DOHH2 (cell line): ENCODE results near the gene ATP1A3.
A peak's percentile ranks its signal among the peaks of the same experiment; 100 is the strongest.

Source experiments
- H3F3A ChIP-seq: fragments of 200-600 bp; sonication (generic), shearing (Covaris generic); 2 replicates; pipeline ENCODE4 v1.6.0; 2016; ENCODE audit warnings: antibody characterized with exemption, mild to moderate bottlenecking; ENCODE audit not compliant: control insufficient read depth, insufficient read depth
- H3K27ac ChIP-seq: fragments of 200-600 bp; sonication (generic); 2 replicates; pipeline ENCODE4 v1.5.1; 2014; ENCODE audit warnings: low read depth, mild to moderate bottlenecking, low read length, moderate library complexity
- H3K27me3 ChIP-seq: fragments of 200-600 bp; sonication (generic); 2 replicates; pipeline ENCODE4 v1.6.1; 2014; ENCODE audit warnings: mild to moderate bottlenecking, low read length, mixed read lengths; ENCODE audit not compliant: control insufficient read depth
- H3K36me3 ChIP-seq: fragments of 200-600 bp; sonication (generic); 2 replicates; pipeline ENCODE4 v1.6.1; 2014; ENCODE audit warnings: mild to moderate bottlenecking, low read length, moderate library complexity, mixed read lengths; ENCODE audit not compliant: control insufficient read depth
- H3K4me1 ChIP-seq: fragments of 200-600 bp; sonication (generic); 2 replicates; pipeline ENCODE4 v1.6.1; 2014; ENCODE audit warnings: mild to moderate bottlenecking, low read length, mixed read lengths; ENCODE audit not compliant: control insufficient read depth
- H3K4me2 ChIP-seq: fragments of 200-600 bp; sonication (generic); 2 replicates; pipeline ENCODE4 v1.6.0; 2014; ENCODE audit warnings: mild to moderate bottlenecking, low read length, moderate library complexity
- H3K4me3 ChIP-seq: fragments of 200-600 bp; sonication (generic); 2 replicates; pipeline ENCODE4 v1.5.1; 2014; ENCODE audit warnings: mild to moderate bottlenecking, low read length, mixed read lengths
- H3K79me2 ChIP-seq: fragments of 200-600 bp; sonication (generic); 2 replicates; pipeline ENCODE4 v1.6.1; 2014; ENCODE audit warnings: mild to moderate bottlenecking, low read length, mixed read lengths; ENCODE audit not compliant: control insufficient read depth
- H3K9me2 ChIP-seq: fragments of 200-600 bp; sonication (generic); replicated peaks from 2 replicates; pipeline ENCODE4 v1.6.1; 2014; ENCODE audit warnings: mild to moderate bottlenecking, low read length, mixed read lengths; ENCODE audit not compliant: control insufficient read depth
- H3K9me3 ChIP-seq: fragments of 200-600 bp; sonication (generic); 2 replicates; pipeline ENCODE4 v1.6.1; 2014; ENCODE audit warnings: antibody characterized with exemption, low read length, mixed read lengths; ENCODE audit not compliant: control insufficient read depth, insufficient read depth
- H4K20me1 ChIP-seq: fragments of 200-600 bp; sonication (generic); 2 replicates; pipeline ENCODE4 v1.6.0; 2014; ENCODE audit warnings: low read depth, mild to moderate bottlenecking, antibody characterized with exemption, low read length, moderate library complexity; ENCODE audit not compliant: control insufficient read depth, insufficient read depth
- EZH2phosphoT487 ChIP-seq: fragments of 200-600 bp; sonication (generic); IDR thresholded peaks from 2 replicates; pipeline ENCODE4 v1.6.1; 2017; ENCODE audit warnings: borderline replicate concordance, mild to moderate bottlenecking, antibody characterized with exemption, low read length, moderate library complexity, mixed read lengths
- TF ChIP-seq, protein P1 (sequence below): fragments of 200-600 bp; sonication (generic); IDR thresholded peaks from one replicate; pipeline ENCODE4 v1.5.1; 2014; ENCODE audit warnings: antibody characterized with exemption, mild to moderate bottlenecking, low read depth, low read length; ENCODE audit not compliant: poor library complexity, severe bottlenecking

Gene ATP1A3

DNA sequence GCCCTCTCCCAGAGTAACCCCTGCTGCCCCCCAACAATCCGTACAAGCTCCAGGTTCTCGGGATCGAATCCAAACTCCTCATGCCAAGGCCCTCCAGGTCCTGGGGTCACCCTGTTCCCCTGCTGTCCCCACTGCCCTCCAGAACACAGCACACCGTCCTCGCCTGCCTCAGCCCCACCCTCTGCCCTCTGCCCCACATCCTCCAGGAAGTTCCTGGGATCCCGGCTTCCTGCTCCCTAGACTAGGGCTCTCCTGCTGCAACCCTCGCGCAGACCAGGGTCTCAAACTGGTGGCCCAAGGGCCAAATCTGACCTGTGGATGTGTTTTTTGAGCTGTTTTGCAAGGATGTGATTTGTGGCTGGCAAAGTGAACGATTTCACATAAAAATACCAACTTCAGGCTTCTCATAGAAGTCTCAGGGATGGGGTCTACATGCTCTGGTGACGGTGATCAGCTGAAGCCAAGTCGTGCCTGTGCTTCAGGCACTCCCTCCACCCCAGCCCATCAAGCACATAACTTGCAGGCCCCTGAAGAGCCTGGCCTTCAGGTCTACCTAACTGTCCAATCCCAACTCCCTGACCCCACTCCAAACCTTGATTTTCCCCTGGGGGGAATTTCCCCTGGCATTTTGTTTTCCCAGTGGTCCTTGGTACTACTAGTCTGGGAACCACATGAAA lies 36.7 kb downstream of the ATP1A3 start:
- no peaks in the 10 kb centered on the region for H3K9me3 ChIP-seq
- peaks cover 21% of the 10 kb centered on the region for H3K79me2 ChIP-seq
- H4K20me1 ChIP-seq = no peaks in the 10 kb centered on the region
- peak overlapping the region; percentile 93 for H3K4me3 ChIP-seq
- H3K36me3 ChIP-seq = peaks cover 42% of the 10 kb centered on the region
- H3K4me1 ChIP-seq = peaks cover 58% of the 10 kb centered on the region
- H3K27ac ChIP-seq = peak overlapping the region; percentile 66; the same call in 1 of the 2 replicates
- TF ChIP-seq, protein P1, sequence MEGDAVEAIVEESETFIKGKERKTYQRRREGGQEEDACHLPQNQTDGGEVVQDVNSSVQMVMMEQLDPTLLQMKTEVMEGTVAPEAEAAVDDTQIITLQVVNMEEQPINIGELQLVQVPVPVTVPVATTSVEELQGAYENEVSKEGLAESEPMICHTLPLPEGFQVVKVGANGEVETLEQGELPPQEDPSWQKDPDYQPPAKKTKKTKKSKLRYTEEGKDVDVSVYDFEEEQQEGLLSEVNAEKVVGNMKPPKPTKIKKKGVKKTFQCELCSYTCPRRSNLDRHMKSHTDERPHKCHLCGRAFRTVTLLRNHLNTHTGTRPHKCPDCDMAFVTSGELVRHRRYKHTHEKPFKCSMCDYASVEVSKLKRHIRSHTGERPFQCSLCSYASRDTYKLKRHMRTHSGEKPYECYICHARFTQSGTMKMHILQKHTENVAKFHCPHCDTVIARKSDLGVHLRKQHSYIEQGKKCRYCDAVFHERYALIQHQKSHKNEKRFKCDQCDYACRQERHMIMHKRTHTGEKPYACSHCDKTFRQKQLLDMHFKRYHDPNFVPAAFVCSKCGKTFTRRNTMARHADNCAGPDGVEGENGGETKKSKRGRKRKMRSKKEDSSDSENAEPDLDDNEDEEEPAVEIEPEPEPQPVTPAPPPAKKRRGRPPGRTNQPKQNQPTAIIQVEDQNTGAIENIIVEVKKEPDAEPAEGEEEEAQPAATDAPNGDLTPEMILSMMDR = no peak
- TF ChIP-seq EZH2phosphoT487 = no peak
- H3K27me3 ChIP-seq = no peaks in the 10 kb centered on the region
- peaks cover 15% of the 10 kb centered on the region for H3F3A ChIP-seq
- H3K9me2 ChIP-seq = no peaks in the 10 kb centered on the region
- H3K4me2 ChIP-seq = peak overlapping the region; percentile 81

DNA sequence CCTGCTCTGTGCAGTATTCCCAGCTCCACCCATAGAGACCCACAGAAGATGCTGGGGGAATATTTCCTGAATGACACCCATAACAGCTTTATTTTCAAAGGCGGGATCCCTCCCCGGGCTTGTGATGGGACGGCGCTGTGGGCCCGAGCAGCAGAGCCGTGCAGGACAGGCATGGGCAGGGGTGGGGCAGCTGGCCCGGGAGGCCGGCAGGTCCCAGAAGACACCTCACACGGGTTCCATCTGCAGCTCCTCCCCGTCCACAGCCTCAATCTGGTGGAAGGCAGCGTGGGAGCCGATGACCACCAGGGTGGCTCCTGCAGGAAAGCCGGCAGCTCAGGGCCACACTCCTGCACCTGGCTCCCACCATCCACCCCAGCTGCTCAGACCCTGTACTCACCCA lies 37.4 kb downstream of the ATP1A3 start:
- H3K4me1 ChIP-seq = peaks cover 64% of the 10 kb centered on the region
- no peak overlapping the region for H3K27ac ChIP-seq
- peaks cover 15% of the 10 kb centered on the region for H3F3A ChIP-seq
- H3K4me2 ChIP-seq = no peak overlapping the region
- no peaks in the 10 kb centered on the region for H3K9me3 ChIP-seq
- H3K4me3 ChIP-seq = no peak overlapping the region
- no peaks in the 10 kb centered on the region for H3K9me2 ChIP-seq
- TF ChIP-seq EZH2phosphoT487 = no peak
- TF ChIP-seq, protein P1 = no peak
- peaks cover 42% of the 10 kb centered on the region for H3K36me3 ChIP-seq
- no peaks in the 10 kb centered on the region for H4K20me1 ChIP-seq
- H3K27me3 ChIP-seq = no peaks in the 10 kb centered on the region
- peaks cover 21% of the 10 kb centered on the region for H3K79me2 ChIP-seq

DNA sequence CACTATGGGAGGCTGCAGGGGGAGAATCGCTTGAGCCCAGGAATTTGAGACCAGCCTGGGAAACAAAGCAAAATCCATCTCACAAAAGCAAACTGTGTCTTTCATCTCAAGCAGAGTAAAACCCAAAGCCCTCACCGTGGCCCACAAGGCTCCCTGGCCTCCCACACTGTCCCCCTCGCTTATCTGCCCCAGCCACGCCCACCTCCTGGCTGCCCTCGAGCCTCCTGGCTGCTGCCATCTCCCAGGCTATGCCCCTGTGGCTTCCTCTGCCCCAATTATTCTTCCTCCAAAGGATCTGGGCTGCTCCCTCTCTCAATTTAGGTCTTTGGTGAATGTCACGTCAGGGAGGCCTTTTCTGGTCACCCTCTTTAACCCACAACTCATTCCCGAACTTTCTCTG lies 38.5 kb downstream of the ATP1A3 start:
- H3F3A ChIP-seq = peaks cover 17% of the 10 kb centered on the region
- H3K4me1 ChIP-seq = peaks cover 71% of the 10 kb centered on the region
- no peak overlapping the region for H3K4me3 ChIP-seq
- peaks cover 24% of the 10 kb centered on the region for H3K79me2 ChIP-seq
- TF ChIP-seq, protein P1 = no peak
- no peak for TF ChIP-seq EZH2phosphoT487
- H3K27ac ChIP-seq = peak overlapping the region; percentile 18; the same call in 1 of the 2 replicates
- no peaks in the 10 kb centered on the region for H3K27me3 ChIP-seq
- peaks cover 42% of the 10 kb centered on the region for H3K36me3 ChIP-seq
- H3K9me3 ChIP-seq = no peaks in the 10 kb centered on the region
- H3K9me2 ChIP-seq = no peaks in the 10 kb centered on the region
- no peaks in the 10 kb centered on the region for H4K20me1 ChIP-seq
- no peak overlapping the region for H3K4me2 ChIP-seq
